Breast epithelium (tissue), 3 donors: Measurements from ENCODE around the gene KCNN3.

Source experiments
- POLR2A ChIP-seq: fragments of 450-650 bp; IDR thresholded peaks from one replicate; pipeline ENCODE4 v1.6.1; 2016; ENCODE audit warnings: antibody characterized with exemption, mild to moderate bottlenecking, moderate library complexity
- POLR2AphosphoS5 ChIP-seq, 3 donors: sonication (generic); formaldehyde crosslinking; IDR thresholded peaks; one replicate each; pipeline ENCODE4 v1.6.1; 2017; ENCODE audit warnings: antibody characterized with exemption in 3 of 3
- TF ChIP-seq, protein P1 (sequence below), 3 donors: fragments of 450-650 bp; IDR thresholded peaks; one replicate each; pipeline ENCODE4 v1.5.1; 2016 to 2017; ENCODE audit warnings: antibody characterized with exemption in 3 of 3, mild to moderate bottlenecking in 3 of 3, moderate library complexity in 3 of 3

DNA sequence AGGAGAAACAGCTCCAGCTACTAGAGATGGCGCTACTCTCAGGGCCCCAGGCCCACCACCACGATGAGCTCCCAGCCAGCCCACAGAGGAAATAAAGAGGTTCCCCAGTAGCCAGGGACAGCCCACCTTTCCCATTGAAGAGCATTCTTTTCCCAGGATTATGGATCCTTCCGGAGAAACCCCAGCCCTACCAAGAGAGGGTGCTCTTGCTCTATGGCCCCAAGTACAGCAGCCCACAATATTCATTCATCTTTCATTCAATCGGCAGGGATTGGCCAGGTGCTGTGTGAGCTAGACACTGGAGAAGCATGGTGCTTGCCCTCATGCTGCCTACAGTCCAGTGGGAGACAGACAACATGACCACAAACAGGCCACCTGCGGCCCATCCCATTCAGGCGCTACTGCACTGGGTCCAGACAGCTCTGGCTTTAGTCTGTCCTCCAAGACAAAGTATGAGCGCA lies 36.6 kb upstream of the KCNN3 start:
- TF ChIP-seq, protein P1, sequence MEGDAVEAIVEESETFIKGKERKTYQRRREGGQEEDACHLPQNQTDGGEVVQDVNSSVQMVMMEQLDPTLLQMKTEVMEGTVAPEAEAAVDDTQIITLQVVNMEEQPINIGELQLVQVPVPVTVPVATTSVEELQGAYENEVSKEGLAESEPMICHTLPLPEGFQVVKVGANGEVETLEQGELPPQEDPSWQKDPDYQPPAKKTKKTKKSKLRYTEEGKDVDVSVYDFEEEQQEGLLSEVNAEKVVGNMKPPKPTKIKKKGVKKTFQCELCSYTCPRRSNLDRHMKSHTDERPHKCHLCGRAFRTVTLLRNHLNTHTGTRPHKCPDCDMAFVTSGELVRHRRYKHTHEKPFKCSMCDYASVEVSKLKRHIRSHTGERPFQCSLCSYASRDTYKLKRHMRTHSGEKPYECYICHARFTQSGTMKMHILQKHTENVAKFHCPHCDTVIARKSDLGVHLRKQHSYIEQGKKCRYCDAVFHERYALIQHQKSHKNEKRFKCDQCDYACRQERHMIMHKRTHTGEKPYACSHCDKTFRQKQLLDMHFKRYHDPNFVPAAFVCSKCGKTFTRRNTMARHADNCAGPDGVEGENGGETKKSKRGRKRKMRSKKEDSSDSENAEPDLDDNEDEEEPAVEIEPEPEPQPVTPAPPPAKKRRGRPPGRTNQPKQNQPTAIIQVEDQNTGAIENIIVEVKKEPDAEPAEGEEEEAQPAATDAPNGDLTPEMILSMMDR (IDR thresholded peaks at IDR 0.05) = peak in 2 of 3 donors; percentile 27 to 42
- no peak for TF ChIP-seq POLR2AphosphoS5 (IDR thresholded peaks at IDR 0.05)
- TF ChIP-seq POLR2A = no peak
